Measurements from ENCODE around the gene TSC1.

TSC1 gene

DNA sequence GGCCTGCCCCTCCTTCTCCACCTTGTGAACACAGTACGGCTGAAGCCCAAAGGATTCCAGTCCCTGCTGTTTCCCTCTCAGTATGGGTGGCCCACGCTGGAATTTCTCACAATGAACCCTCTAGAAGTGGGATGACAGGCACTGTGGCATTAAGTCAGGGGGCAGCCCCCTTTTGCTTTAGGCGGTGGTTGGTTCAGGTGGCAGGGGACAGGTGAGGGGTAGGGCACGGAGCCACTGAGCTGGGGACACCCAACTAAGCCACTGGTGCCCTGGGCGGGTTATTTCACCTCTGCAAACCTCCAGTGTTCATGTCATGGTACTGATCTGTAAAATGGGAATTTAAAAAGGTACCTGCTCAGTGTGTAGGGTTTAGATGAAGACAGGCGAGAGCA, 58.1 kb downstream of the TSC1 start:
- no peak for DNase-seq

DNA sequence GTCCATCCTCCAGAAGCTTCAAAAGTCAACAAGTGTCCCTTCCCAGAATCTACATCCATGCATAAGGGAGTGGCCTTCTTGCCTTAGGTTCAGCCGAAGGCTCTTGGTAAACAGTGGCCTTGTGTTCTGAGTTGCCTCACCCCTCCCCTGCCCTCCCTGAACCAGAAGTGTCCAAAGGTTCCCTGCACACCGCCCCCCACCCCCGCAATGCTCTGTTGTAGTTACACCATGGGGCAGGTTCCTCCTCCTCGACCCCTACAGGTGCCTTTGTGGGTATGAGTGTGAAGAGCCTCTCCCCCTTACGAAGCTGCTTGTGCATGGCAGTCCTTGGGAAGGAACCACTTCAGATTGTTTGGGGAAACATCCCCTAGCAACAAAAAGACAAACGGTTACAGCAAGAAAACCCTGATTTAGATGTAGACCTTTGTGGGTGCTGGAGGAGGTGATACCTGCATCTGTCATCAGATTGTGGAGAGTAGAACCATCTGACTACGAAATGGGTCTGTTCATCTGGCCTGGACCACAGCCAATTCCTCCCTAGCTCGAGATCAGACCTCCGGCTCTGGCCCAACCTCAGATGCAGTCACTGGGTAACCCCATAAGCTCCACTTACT, 58.6 kb downstream of the TSC1 start:
- DNase-seq, result no peak

DNA sequence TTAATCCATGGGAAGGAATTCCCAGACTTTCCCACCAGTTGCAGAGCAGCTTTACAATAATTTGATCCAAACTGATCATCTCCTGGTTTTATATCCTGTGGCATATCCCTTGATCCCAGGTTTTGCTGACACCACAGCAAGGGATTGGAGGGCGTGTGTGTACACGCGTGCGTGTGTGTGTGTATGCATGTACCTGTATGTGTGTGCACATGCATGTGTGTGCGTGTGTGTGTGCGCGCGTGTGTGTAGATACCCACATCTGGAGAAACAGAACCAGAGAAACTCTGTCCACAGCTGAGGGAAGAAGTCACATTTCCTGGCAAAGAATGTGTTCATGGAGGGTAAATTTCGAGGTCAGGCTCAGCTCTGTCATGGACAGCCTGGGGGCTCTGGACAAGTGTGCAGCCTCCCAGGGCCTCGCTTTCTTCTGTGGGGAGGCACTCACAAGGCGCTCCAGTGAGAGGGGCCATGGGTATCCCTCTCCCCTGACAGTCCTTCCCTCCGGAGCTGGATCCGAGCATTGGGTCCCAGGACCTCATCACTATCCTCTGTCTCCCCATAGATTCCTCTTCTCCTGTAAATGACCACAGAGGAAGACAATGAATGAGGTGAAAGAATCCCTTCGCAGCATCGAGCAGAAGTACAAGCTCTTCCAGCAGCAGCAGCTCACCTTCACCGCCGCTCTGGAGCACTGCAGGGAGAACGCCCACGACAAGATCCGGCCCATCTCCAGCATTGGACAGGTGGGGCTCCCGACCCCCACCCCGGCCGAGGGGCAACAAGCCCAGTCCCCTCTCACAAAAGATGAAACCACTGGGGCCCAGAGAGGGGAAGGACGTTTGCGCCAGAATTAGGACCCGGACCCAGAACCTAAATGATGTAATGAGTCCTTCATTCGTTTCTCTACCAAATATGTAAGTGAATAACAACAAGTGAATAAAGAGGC, 60.8 kb downstream of the TSC1 start:
- no peak for DNase-seq

DNA sequence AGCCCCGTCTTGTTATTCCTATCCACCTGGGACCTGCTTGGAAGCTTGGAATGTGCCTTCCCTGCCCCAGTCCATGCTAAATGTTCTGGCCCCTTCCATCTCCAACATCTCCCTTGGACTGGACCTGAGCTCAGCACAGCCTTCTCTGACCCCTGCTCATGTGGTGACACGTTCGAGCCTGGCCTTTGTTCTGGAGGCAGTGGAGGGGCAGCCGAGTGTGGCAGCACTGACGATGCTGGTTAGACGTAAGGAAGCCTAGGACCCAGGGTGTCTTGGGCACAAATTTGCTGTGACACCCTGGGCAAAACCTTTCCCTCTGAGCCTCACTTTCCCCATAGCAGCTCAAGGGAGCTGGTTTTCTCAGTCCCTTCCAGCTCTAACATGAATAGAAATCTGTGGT, 61.8 kb downstream of the TSC1 start:
- no peak for DNase-seq

DNA sequence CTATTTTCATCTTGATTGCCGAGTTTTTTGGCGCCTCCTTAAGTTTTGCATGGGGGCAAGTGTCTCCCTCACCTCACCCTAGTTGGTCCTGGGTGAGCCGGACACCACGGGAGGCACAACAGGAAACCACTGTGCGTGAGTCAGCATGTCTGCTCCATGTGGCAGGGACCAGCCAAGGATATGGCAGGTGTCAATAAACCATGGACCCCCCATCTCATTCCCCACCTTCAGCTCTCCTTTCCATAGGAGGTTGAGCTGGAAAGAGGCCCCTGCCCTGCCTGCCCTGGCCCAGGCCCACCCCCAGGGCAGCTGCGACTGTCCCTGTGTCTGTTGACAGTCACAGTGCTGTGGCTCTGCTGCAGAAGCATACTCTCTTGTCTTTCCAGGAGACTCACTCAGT, 62.6 kb downstream of the TSC1 start:
- DNase-seq, result no peak

DNA sequence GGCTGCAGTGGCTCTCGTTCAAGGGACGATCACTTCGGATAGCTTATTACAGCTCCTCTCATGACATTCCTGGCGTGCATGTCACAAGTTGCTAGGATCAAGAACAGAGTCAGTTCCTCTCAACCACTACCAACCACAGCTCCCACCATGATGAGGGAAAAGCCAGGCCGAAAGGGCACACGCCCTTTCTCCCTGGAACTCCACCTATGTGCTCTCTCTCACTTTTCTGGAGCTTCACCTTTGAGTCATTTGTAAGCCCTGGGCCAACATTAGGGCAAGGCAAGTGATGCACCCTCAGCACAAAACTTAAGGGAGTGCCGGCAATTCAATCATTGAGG, 64.1 kb downstream of the TSC1 start:
- DNase-seq, result no peak

DNA sequence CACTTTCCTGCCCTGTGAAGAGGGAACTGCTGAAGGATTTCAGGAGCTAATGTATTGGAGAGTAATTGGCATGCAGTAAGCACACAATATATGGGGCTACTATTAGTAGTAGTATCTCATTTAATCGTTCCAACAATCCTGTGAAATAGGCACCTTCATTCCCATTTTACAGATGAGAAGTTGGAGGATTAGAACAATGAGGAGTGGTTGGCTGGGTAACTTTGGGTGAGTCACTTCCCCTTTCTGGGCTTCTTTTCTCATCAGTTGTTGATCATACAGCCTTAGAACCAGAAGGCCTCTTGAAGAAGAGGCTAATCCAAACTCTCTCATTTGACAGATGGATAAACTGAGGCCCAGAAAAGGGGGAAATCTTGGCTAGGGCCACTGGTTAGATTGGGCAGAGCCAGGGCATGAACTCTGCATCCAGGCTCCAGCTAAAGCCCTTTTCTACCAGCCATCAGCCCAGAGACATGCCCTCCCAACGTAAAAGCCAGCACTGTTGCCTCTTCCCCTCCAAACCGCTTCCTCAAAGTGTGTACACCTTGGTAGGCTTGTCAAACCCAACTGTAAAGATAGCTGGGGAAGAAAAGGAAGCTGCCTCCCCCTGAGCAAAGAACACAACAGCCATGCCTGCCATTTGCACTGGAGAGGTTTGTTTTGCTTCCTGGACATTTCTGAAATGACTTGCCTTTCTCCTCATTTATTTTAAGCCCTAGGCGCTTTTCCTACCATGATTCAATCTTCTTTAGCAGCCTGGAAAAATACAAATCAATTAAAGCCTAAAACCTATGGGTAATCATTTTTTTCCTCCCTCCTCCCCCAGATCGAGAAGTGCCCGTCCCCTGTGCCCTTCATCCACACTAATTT, 64.7 kb downstream of the TSC1 start:
- no peak for DNase-seq

DNA sequence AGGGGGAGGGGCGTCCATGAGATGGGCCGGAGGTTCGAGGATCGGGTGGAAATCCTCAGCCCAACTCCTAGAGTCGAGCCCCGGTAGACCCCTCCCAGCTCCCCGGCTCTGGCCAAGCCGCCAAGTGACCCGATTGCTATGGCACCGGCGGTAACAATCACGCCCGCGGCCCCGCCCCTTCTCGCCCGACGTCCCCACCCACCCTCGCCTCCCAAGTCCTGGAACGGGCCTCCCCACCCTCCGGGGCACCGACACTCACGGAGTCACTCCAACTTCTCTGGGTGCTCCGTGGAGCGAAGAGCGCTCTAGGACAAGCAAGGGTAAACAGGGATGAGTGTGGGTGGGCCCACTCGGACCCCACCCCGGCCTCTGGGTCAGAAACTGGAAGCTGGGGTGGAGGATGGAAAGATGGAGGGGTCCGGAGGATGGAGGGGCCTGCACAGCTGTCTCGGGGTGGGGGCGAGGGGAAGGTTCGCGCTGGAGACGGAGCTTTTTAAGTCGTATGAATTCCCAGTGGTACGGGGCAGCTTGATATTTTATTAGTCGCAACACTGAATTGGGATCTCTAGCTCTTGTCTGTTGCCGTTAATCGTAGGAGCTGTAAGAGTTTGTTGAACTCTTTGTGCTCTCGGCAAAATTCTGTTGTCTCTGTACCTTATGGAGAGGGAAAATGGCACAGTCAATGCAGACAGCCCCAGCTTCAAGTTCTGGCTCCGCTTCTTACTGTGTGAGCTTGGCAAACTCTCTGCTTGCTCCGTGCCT, 65.5 kb downstream of the TSC1 start, which contains the start of gene SPACA9:
TSS of gene SPACA9 (plus strand) at position 204 of the 762 bp plus-strand sequence. CDS start 5,050 bp downstream, outside the sequence.
- peak; percentile 7 to 11 for DNase-seq

DNA sequence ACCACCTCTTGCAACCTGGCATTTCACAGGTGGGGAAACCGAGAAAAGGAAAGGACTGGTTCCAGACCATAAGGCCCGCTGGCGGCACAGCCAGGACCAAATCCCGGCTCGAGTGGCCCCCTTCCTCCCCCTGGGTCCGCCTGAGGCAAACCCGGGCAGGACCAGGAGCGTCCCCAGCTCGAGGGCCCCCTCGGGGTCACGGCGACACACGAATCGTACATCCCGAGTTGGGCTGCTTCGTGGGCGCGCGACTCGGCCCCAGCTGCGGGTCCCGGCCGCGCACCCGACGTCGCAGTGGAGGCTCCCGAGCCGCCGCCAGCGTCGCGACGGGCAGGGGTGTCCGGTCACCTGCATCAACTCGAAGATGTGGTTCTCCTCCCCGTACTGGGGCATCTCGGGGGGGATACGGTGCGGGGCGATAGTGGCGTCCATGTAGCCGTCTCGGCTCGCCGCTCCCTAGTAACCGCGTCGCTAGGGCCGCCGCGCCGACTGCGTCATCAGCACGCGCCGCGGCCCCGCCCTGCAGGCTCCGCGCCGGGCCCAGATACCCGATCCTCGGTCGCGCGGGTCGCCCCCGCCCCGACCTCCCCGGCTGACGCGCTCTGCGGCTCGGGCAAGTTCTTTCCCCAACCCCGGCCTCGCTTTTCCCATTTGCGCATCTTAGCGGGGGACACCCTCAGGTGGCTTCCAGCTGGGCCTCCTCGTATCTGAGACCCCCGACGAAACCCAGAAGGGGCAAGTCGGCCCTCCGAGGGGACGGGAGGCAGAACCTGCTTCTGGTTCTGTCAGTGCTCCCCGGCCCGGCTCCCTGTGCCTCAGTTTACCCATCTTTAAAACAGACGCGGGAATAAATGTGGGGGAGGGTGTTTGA, 66.4 kb downstream of the TSC1 start, which contains the start of gene AK8:
TSS of gene AK8 (minus strand) at position 461 of the 871 bp plus-strand sequence. CDS start at position 432, 29 bp downstream.
- peak; percentile 65 to 71 for DNase-seq

DNA sequence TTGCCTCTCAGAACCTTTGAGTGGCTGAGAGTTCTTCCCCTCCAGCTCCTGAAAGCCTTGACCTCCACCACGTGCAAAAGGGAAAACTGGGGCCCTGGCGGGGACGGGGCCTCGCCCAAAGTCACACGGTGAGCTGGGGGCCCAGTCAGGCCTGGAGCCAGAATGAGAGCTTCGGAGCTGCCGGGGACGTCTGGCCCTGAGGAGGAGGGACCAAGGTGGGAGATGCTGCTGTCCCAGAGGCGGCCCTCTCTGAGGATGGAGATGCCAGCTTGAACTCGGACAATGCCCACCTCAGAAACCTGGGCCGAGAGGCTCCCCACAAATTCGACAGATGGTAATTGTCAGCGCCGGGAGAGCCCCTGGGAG, 67.0 kb downstream of the TSC1 start:
- DNase-seq, result no peak

DNA sequence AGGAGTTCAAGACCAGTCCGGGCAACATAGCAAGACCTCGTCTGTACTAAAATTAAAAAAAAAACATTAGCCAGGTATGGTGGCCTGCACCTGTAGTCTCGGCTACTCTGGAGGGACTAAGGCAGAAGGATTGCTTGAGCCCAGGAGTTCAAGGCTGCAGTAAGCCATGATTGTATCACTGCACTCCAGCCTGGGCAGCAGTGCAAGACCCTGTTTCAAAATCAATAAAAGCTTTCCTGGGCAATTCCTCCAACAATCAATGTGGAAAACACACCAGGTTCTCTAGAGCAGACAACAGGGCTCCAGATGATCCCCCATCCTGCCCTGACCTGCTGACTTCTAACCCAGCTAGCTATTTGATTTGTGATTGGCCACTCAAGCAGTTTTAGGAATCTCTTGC, 67.6 kb downstream of the TSC1 start:
- no peak for DNase-seq

DNA sequence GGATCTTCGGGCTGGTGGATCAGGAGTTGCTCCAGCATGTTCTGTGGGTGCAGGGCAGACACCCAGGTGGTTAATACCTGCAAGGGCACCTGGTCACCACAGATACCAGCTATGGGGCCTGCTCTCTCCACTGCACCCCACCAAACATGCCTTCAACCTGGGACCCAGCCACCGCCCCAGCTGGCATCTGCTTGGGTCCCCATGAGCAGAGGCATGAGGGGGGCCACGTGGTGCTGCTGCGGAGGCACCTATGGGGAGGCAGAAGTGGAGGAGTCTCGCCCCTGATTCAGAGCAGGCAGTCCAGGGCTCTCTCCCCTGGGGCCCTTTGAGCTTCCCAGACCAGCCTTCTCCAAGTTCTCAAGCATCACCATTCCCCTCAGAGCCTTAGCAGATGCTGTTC, 69.3 kb downstream of the TSC1 start:
- DNase-seq, result no peak

DNA sequence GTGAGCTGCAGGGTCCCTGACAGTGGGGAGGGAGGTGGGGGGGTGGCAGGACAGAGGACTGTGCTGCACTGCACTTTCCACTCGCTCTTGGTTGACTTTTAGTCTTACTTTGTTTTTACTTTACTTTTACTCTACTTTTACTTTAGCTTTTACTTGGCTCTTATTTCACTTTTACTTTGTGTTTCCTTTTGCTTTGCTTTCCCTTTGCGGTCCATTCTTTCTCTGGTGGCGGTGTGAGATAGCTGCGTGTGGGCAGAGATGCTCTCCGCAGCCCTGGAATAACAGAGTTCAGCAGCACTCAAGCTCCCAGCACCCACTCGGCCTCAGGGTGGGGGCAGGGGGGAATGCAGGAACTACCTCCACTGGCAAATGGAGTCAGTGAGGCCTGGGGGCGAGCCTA, 71.0 kb downstream of the TSC1 start:
- no peak for DNase-seq

DNA sequence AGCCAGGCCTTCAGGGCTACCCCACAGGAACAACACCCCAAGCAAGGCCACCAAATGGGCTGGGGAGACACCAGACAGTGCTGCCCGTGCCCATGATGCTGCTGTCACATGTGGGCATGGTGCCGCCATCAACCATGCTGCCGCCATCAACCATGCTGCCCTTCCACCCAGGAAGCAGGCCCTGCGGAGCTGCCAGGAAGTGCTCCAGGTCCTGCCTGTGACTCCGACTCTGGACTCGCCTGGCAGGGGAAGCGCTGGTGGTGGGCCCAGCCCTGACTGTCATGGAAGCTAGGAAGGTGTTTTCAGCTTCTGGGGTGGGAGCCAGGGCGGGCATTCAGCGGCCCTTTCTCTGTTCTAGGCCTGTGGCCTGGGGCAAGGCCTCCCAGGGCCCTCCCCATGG, 75.2 kb downstream of the TSC1 start:
- no peak for DNase-seq

DNA sequence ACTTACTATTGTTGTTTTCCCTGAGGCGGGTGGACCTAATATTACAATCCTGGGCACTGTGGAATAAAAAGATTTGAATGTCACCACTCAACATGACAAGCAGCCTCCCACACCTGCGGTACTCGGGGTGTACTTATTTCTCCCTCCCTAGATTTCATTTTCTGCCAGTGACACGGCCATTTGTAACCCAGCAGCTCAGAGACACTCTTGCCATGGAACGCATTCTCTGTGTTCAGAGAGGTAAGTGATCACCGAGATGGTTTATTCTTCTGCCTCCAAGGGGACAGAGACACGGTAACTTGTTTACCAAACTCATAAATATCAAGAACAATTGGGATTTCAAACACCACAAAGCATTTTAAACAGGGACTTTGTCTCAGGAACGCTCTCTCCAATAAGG, 77.5 kb downstream of the TSC1 start:
- DNase-seq, result no peak

DNA sequence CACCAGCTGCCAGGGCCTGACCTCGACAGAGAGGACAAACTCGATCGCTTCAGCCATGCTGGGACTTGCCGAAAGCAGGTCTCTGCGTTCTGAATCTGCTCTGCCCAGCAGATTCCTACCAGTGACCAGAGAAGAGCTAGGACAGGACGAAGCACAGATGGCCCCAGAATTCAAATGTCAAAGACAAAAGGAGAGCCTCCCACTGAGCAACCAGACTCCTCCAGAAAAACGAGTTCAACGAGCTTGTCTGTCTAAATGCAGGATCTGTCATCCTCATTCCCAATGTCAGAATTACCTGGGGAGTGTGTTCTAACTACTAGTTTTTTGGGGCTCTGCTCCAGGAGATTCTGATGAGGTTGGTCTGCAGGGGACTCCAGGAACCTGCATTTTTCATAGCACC, 79.7 kb downstream of the TSC1 start:
- DNase-seq, result no peak

DNA sequence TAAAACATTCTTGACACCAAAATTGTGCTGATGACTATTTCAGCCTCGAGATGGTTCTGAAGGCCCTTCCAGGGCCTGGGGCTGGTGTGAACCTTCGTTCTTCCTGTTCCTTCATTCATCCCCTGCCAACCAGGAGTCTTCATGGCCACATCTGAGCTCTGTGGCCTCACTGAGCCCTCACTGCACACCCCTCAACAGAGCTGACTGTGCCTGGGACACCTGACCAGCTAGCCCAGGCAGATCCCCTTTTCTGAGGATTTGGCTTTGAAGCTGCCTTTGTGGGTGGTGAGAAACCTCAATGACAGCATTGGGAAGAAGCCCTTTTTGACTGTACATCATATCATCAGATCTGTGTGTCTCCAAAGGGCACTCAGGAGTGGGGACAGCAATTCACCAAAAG, 80.1 kb downstream of the TSC1 start:
- DNase-seq, result no peak

DNA sequence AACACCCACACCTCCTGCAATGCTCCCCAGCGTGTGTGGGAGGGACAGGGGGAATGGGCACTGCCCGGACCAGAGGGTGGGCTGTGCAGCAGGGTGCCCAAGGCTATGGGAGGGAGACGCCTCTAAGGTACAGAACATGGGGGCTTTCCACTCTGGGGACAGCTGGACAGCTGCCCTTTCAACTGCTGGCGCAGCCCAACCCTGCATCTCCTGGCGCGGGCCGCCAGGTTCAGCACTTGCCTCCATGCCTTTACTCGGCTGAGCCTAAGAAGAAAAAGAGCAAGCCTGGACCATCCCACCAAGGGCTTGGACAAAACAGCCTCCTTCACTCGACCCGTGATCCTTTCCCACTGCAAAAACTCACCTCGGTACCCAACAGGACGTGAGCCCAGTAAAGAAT, 81.3 kb downstream of the TSC1 start:
- DNase-seq, result no peak

DNA sequence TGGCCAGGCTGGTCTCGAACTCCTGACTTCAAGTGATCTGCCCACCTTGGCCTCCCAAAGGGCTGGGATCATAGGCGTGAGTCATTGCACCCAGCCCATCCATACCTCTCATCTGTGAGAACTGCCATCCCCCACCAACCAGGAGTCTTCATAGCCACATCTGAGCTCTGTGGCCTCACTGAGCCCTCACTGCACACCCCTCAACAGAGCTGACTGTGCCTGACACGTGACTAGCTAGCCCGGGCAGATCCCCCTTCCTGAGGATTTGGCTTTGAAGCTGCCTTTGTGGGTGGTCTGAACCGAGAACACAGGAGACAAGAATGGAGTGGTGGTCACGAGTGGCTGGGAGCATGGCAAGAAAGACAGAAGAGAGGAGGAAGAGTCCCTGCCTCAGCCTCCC, 81.9 kb downstream of the TSC1 start:
- DNase-seq, result no peak

DNA sequence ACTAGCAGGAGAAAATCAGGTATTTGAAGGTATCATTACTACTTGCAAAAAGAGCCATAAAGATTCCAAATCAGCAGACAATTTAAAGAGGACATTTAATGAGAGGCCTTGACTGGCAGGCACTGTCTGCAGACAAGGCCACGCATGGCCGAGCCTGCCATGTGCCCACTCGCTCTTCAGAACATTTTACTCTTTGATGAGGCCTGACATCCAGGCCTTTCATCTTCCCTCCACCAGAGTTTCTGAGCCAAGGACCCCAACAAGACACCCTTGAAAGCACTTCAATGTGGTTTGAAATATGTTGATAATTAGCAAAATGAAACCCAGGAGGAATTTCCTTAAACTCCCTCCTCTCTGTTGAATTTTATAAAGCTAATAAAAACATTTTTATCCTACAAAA, 82.8 kb downstream of the TSC1 start:
- no peak for DNase-seq

DNA sequence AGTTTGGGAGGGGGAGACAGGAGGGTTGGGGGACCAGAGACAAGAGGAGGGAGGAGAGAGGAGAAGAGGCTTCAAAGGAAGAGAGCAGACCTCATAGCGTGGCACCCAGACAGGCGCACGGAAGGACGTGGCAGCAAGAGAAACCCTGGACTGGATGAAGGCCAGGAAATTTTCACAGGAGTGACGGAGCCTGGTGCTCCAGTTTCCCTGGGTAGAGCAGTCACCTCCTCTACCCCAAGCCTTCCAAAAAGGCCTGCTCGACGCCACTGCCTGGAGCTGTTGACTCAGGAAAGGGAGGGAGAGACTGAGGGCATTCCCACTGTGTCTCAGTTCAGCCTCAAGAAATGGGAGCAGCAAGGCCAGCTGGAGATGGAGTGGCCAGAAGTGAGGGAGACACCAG, 85.7 kb downstream of the TSC1 start:
- no peak for DNase-seq
